KOPT-K1 (cell line): ENCODE measurements around the gene ADAMTS2.

Experiments used
- H3K27ac ChIP-seq: fragments of 200-600 bp; sonication (generic); 2 replicates; pipeline ENCODE4 v1.5.1; 2016; ENCODE audit warnings: antibody characterized with exemption, mild to moderate bottlenecking, low read depth, low read length; ENCODE audit not compliant: poor library complexity, severe bottlenecking
- H3K36me3 ChIP-seq: fragments of 200-600 bp; sonication (generic); 2 replicates; pipeline ENCODE4 v1.5.1; 2017; ENCODE audit warnings: antibody characterized with exemption, mild to moderate bottlenecking, low read length, moderate library complexity; ENCODE audit not compliant: insufficient read depth
- H3K9me3 ChIP-seq: fragments of 200-600 bp; sonication (generic); 2 replicates; pipeline ENCODE4 v1.5.1; 2017; ENCODE audit warnings: antibody characterized with exemption, low read length, mild to moderate bottlenecking; ENCODE audit not compliant: insufficient read depth, poor library complexity, severe bottlenecking

Gene ADAMTS2

DNA sequence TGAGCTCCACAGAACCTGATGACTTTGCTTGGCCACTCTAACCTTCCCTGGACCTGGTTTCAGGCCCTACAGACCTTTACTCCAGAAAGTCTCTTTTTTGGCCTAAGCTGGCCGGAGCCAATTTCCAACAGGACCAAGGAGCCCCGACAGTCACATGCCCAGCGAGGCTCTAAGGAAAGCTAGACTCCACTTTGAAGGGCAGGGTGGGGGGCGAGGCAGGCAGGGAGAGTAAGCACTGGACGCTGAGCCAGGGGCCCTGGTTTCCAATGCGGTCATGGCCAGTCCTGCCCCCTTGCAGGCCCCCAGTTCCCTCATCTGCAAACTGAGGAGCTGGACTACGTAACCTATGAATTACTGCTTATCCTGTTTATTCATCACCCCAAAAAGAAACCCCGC, 65.2 kb downstream of the ADAMTS2 start:
- peaks cover 8% of the 10 kb centered on the region for H3K9me3 ChIP-seq
- H3K27ac ChIP-seq, result no peak overlapping the region
- no peaks in the 10 kb centered on the region for H3K36me3 ChIP-seq

DNA sequence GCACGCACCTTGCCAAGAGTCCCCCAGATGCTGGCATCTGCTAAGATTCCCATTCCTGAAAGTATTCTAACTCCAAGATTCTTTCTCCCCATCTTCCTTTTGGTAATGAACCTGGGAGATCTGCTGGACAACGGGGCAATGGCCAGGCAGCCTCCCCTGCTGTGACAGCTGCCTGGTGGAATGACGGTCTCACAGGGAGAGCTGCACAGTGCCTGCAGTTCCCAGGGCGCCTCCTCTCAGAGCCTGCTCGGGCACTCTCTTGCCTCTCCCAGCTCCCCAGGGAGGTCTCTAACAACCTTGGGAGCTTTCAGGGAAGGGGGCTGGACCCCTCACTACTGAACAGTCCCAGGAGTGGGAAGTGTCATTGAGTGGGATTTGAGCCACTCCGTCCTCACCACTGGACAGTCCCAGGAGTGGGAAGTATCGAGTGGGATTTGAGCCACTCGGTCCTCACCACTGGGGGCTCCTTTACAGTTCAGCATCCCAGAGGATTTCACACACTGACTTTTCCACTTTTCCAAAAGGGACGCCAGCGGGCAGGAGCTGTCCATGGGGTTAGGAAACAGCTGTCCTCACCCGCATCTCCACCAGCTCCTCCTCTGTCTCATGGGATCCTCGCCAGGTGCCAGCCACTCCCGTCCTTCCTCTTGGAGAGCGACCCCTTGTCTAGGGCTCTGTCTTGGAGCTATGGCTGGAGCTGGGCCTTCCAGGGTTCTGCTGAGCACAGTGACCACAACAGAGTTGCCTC, 65.7 kb downstream of the ADAMTS2 start:
- Histone ChIP-seq H3K9me3 (peaks cover 8% of the 10 kb centered on the region), H3K36me3 (no peaks in the 10 kb centered on the region), H3K27ac (no peak overlapping the region)

DNA sequence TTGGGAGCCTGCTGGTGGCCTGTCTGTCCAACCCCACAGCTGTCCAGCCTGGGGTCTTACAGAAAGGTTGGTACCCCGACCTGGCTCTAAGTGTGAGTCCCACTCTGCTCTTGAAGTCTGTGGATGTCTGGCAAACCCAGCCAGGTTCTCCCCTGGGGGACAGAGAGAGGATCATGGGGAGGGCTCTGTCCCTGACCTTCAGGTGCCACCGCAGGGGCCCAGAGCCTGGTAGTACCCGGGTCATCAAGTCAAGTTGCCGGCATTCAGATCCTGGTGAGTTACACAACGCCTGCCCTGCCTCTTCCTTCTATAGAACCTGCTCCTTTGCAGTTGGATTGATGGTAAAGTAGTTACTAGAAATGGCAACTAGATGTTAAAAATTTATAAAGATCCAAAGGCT, 66.7 kb downstream of the ADAMTS2 start:
- no peak overlapping the region for H3K27ac ChIP-seq
- H3K36me3 ChIP-seq, result no peaks in the 10 kb centered on the region
- peaks cover 8% of the 10 kb centered on the region for H3K9me3 ChIP-seq

DNA sequence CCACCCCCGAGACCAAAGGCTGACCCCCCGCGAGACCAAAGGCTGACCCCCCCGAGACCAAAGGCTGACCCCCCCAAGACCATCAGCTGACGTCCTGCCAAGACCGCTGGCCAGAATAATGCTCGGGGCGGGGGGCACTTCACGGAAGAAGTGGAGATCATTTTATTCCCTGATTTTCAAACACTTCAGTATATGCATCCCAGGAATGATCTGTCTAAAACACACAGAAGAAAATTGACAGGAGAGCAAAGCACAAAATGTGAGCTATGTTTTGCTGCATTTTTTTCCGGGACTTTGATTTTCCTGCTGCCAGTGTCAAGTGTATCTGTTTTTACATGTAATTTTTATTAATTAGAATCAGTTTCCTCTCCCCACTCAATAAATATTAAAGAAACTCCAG, 67.1 kb downstream of the ADAMTS2 start:
- Histone ChIP-seq H3K27ac (no peak overlapping the region), H3K36me3 (no peaks in the 10 kb centered on the region), H3K9me3 (peaks cover 8% of the 10 kb centered on the region)

DNA sequence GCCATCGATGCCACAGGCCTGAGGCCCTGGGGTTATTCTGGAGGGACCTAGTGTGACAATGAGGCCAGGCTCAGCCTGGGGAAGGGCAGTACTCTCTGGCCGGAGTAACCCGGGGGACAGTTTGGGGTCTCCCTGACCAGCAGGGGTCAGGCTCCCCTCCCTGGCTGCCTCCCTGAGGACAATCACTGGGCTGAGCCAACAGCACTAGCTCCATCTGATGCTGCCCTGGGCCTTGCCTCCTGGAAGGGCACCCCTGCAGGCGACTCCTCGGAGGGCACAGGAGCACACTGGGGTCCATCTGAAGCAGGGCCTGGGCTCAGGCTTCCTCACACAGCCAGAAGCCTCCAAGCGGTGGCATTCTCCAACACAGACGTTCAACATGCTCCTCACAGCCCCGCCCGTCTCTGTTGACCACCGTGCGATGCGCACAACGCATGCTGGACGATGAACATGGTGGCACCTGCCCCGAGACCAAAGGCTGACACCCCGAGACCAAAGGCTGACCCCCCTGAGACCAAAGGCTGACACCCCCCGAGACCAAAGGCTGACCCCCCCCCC, 68.3 kb downstream of the ADAMTS2 start:
- no peak overlapping the region for H3K27ac ChIP-seq

DNA sequence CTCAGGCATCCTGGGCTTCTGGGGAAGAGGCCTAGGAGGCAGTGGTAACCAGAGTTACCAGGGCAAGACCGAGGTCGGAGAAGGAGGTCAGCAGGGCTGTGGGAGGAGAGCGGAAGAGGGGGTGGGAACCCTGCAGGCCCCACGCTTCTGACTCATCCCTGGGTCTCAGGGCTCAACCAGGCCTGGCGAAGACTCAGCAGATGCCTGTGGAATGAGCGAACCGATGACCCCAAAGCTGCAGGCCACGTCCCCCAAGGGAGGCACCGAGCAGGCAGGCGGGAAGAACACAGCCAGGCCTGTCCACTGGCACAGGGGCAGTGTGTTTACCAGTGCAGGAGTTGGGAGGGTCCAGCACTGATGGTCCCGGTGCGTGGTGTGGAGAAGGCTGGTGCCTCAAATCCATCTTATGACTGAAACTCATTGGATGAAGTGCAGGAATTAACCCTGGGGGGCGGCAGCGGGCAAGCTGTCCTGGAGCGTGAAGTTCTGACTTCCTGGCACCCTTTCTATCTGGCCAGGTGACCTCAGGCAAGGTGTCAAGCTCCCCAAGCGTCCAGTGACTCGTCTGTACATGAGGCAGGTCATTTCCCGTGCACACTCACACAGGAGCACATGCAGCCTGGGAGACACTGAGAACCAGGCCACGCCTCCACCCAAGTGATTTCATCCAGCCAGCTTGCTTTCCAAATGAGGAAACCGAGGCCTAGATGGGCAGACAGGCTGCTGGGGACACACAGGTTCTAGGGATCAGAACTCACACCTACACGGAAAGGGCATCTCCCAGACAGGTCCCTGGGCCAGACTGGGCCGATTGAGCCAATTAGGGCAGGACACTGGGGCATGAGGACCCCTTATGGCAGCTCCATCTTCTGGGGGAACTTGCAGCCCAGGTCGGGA, 69.1 kb downstream of the ADAMTS2 start:
- Histone ChIP-seq H3K27ac (no peak overlapping the region), H3K9me3 (no peaks in the 10 kb centered on the region), H3K36me3 (no peaks in the 10 kb centered on the region)

More for the DNA sequence above, 68.3 kb downstream of the ADAMTS2 start:
- H3K36me3 ChIP-seq, result no peaks in the 10 kb centered on the region
- H3K9me3 ChIP-seq, result no peaks in the 10 kb centered on the region

DNA sequence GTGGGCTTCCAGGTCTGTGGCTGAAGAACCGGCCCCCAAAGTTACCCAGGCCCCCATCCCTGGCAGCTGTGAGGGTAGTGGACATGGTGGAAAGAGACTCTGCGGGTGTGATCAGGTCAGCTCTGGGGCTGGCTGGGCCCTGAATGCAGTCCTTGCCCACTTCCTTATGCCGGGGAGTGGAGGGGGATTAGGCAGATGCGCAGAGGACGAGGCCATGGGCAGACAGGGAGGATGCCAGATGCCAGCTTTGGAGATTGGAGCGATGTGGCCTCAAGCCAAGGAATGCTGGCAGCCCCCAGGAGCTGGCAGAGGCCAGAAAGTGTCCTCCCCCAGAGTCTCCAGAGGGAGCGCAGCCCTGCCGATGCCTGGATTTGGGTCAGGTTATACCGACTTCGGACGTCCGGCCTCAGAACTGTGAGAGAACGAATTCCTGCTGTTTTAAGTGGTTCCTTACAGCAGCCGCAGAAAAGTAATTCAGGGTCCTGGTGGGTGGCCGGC, 69.8 kb downstream of the ADAMTS2 start:
- no peaks in the 10 kb centered on the region for H3K9me3 ChIP-seq
- no peak overlapping the region for H3K27ac ChIP-seq
- H3K36me3 ChIP-seq, result no peaks in the 10 kb centered on the region

DNA sequence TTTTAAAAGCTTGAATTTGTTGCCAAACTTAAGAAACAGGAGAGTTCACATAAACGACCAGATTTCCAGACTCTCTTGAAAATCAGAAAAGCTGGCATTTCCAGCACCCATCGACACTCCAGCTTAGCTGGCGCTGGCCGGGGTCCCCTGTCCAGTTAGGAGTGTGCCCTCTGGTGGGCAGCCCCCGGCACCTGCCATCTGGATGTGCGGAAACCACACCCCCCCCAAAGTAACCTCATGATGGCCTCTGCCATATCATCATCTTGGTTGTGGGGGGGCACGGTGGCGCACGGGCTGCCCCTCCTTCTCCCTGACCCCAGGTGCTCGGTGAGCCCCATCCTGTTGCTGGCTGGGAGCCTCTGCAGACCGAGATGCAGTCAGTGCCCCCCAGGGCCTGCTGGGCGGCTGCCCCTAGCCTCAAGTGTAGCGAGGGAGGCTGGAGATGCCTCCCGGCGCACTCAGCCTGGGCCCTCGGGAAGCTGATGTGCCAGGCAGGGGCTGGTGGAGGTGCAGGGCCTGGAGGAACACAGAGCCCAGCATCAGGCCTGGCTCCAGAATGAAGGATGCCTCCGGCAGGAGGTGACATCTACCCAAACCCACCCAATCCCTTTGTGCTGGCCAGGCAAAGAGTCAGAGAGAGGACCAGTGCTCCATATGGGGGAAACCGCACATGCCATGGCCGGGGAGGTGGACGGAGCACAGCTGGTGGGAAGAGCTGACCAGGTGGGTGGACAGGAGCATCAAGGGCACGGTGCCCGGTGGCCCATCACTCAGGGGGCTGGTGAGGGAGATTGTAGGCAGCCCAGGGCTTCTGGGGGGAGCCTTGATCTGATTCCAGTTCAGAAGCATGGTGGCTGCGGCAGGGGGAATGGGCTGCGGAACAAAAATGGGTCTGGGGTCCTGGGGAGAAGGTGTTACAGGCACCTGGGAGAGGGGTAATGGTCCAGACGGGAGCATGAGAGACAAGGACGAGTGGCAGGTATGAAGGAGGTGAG, 70.6 kb downstream of the ADAMTS2 start:
- no peaks in the 10 kb centered on the region for H3K9me3 ChIP-seq
- H3K36me3 ChIP-seq, result no peaks in the 10 kb centered on the region
- no peak overlapping the region for H3K27ac ChIP-seq

DNA sequence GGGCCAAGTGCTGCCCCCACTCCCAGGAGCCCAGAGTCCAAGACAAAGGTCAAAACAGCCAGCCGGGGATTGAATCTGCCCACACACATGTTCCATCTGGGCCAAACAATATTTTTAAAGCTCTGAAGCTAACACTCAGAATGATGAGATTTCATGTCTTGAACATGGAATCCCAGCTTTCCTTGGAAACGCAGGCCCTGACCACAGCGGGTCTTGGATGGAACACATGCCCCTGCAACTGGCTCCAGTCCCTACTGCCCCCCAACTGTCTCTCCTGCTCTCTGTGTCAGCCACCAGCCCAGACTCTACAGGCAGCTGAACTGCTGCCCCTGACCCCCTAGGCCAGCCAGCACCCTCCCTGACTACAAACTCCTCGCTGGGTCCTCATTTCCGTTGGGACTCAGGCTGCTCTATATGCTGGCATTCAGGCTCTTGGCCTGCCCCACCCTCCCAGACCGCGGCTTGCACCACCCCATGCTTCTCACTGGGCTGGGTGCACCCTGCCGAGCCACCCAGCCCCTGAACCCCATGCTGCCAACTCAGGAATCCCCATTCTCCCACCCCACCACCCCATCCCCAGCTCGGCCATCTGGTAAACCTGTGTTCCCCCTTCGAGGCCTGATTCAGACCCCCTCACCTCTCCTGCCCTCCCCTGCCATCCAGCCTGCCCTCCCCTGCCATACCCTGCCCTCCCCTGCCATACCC, 71.7 kb downstream of the ADAMTS2 start:
- no peaks in the 10 kb centered on the region for H3K9me3 ChIP-seq
- no peak overlapping the region for H3K27ac ChIP-seq
- no peaks in the 10 kb centered on the region for H3K36me3 ChIP-seq

DNA sequence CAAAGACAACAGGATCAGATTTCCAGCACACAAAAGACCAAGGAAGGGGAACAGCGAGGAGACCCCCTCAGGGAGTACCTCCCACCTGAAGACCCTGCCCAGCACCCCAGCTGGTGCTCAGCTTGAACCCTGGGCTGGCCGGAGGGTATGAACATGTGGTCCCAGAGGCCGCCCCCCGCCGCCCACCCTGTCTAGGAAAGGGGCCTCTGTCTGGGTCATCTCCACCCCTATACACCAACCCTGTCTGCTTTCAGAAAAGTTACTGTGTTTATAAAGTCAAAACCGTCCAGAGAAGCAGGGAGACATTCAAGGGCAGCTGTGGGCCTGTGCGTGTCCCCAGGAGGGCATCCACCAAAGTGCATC, 72.2 kb downstream of the ADAMTS2 start:
- H3K36me3 ChIP-seq, result no peaks in the 10 kb centered on the region
- no peak overlapping the region for H3K27ac ChIP-seq
- H3K9me3 ChIP-seq, result no peaks in the 10 kb centered on the region

DNA sequence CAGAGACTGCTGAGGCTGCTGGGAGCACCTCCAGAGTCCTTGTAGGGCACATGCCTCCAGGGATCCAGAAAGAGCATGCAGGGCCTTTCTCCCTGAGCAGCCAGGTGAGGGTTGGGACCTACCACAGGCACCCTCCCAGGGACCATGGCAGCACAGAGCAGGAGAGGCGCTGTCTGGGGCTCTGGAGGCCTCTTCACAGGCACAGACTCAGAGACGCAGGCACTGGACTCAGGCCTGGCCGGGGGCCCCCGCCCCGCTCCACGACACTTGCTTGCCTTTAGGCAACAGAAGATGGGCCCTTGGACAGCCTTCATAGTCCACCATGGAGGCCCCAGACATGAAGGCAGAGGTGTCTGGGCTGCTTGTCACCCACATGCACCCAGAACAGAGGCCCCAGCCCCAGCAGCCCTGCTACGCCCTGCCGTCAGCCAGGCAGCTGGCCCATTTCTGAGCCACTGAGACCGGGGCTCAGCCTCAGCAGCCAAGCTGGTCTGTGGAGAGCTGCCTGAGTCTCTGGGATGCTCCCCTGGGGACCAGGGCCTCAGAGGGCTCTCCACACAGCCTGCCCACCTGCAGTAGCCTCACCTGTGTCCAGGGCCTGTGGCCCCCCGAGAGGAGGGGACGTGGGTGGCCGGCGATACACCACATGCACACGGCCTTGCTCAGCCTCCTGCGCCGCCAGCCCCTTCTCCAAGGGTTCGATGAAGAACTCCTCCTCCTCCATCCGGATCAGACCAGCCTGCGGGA, 72.8 kb downstream of the ADAMTS2 start:
- no peak overlapping the region for H3K27ac ChIP-seq
- H3K36me3 ChIP-seq, result no peaks in the 10 kb centered on the region
- no peaks in the 10 kb centered on the region for H3K9me3 ChIP-seq

DNA sequence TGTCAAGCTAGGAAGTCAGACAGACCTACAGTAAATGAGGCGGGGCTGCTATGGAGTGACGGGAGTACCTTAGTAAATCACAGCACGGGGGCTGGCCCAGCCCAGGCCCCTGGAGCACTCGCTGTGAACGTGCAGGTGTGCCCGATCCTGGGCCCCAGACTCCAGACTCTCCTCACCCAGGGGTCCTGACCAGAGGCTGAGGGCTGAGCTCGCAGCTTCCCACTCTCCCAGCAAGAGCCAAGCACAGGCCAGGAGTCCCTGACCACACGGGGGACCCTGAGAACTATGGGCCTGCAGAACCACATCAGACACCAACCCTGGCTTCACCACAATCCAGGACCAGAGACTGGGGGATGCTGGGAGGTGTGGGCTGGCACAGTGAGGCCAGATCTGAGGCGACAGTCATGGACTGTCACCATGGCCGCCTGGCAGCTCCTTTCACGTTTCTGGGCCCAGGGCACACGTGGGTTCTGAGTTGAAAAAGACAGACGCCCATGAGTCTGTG, 73.4 kb downstream of the ADAMTS2 start:
- no peak overlapping the region for H3K27ac ChIP-seq
- no peaks in the 10 kb centered on the region for H3K36me3 ChIP-seq
- no peaks in the 10 kb centered on the region for H3K9me3 ChIP-seq

DNA sequence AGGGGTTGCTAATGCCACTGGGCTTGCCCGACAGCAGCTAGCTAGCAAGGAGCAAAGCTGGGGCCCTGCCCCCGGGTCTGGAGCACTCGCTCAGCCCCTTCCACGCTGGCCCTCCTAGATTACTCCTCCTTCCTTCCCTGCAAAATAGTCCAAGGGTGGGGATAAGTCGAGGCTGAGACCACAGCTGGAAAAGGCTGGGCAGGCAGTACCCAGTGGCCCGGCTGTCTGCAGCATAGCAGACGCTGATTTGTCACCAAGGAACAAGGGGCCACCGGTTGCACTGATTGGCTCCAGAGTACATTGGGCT, 73.9 kb downstream of the ADAMTS2 start:
- H3K27ac ChIP-seq, result no peak overlapping the region
- H3K9me3 ChIP-seq, result no peaks in the 10 kb centered on the region
- H3K36me3 ChIP-seq, result no peaks in the 10 kb centered on the region
